GM12878 (cell line): Measurements from ENCODE around the gene GPX7. TPM values are rescaled to one million over a fixed set of nuclear protein-coding genes. Genes with fewer than 3 reads are reported as not detected.

ENCODE experiments used
- ATAC-seq: fragments of 200-7000 bp; cut with Tn5 transposase; 3 replicates; pipeline ENCODE4 v1.9.1; 2020; ENCODE audit warnings: mild to moderate bottlenecking, moderate library complexity
- BruUV-seq: library from RNA; stranded (reverse); fragments of 400-500 nt; replicated peaks from 2 replicates; lab custom pipeline; 2021; lab: Mats Ljungman, UMichigan
- CTCF ChIA-PET: fragments of 300-600 bp; sonication (Branson Sonifier 250); formaldehyde crosslinking; extraction: SDS; loops from one replicate; lab custom pipeline; 2021; ENCODE audit warnings: inconsistent platforms; lab: Yijun Ruan, JAX
- POLR2A ChIA-PET: fragments of 350-600 bp; formaldehyde crosslinking; extraction: SDS; loops from one replicate; lab custom pipeline; 2021; ENCODE audit warnings: inconsistent platforms; lab: Charles Lee
- RAD21 ChIA-PET: fragments of 300-600 bp; sonication (Branson Sonifier 250); formaldehyde crosslinking; loops from one replicate; lab custom pipeline; 2023; ENCODE audit warnings: antibody characterized with exemption; ENCODE audit not compliant: unreplicated experiment; lab: Charles Lee
- SMC1A ChIA-PET: fragments of 300-600 bp; sonication (Branson Sonifier 250); formaldehyde crosslinking; loops from one replicate; lab custom pipeline; 2023; ENCODE audit not compliant: unreplicated experiment, uncharacterized antibody; lab: Charles Lee
- DNase-seq: peaks from one replicate; pipeline ENCODE4 v3.0.0-alpha.2; 2011; ENCODE audit warnings: low read depth, low spot score
- FAIRE-seq: peaks from 3 replicates; lab custom pipeline; 2011; peaks lifted over from hg19 to GRCh38; lab: Jason Lieb, UNC
- H2AFZ ChIP-seq: 2 replicates; pipeline ENCODE4 v1.6.0; 2011; ENCODE audit warnings: low read depth, low read length, control low read depth; ENCODE audit not compliant: control insufficient read depth
- H3K27ac ChIP-seq: 2 replicates; pipeline ENCODE4 v1.5.1; 2011; ENCODE audit warnings: control low read depth; ENCODE audit not compliant: control insufficient read depth, insufficient read depth
- H3K27me3 ChIP-seq, 2 experiments: replicated peaks in 1 of 2; 2 replicates each; pipeline versions ENCODE4 v1.6.0 to v1.6.1; 2011; ENCODE audit warnings: low read length in 1 of 2; ENCODE audit not compliant: control insufficient read depth in 2 of 2, insufficient read depth in 2 of 2
- H3K36me3 ChIP-seq, 2 experiments: 2 replicates each; pipeline ENCODE4 v1.5.1; 2011; ENCODE audit warnings: low read length in 1 of 2; ENCODE audit not compliant: control insufficient read depth in 2 of 2, insufficient read depth in 2 of 2
- H3K4me1 ChIP-seq: 2 replicates; pipeline ENCODE4 v1.6.1; 2011; ENCODE audit warnings: mild to moderate bottlenecking, low read length, moderate library complexity, mixed read lengths; ENCODE audit not compliant: control insufficient read depth, insufficient read depth
- H3K4me2 ChIP-seq: 2 replicates; pipeline ENCODE4 v1.6.0; 2011; ENCODE audit warnings: control low read depth; ENCODE audit not compliant: control insufficient read depth, insufficient read depth
- H3K4me3 ChIP-seq: fragments of 200-600 bp; sonication (generic); 2 replicates; pipeline ENCODE4 v1.5.1; 2016
- H3K79me2 ChIP-seq: 2 replicates; pipeline ENCODE4 v1.6.0; 2011; ENCODE audit warnings: low read length; ENCODE audit not compliant: control insufficient read depth, insufficient read depth
- H3K9ac ChIP-seq: 2 replicates; pipeline ENCODE4 v1.8.0; 2011; ENCODE audit warnings: low read length, control low read depth, mixed read lengths; ENCODE audit not compliant: control insufficient read depth, insufficient read depth
- H3K9me3 ChIP-seq: replicated peaks from 3 replicates; pipeline ENCODE4 v1.5.1; 2011; ENCODE audit warnings: mild to moderate bottlenecking, low read length; ENCODE audit not compliant: control insufficient read depth, insufficient read depth
- H4K20me1 ChIP-seq: 2 replicates; pipeline ENCODE4 v1.6.0; 2011; ENCODE audit not compliant: control insufficient read depth, insufficient read depth
- CHD4 ChIP-seq: fragments of 200-600 bp; sonication (generic); IDR thresholded peaks from 2 replicates; pipeline ENCODE4 v1.6.1; 2016; ENCODE audit warnings: mild to moderate bottlenecking
- FOS ChIP-seq: IDR thresholded peaks from 3 replicates; pipeline ENCODE4 v1.6.1; 2011; ENCODE audit warnings: borderline replicate concordance; ENCODE audit not compliant: insufficient read length; ENCODE audit errors: extremely low read depth
- LARP7 ChIP-seq: fragments of 450-650 bp; IDR thresholded peaks from 2 replicates; pipeline ENCODE4 v1.6.1; 2017; ENCODE audit warnings: mild to moderate bottlenecking
- MAX ChIP-seq: IDR thresholded peaks from 2 replicates; pipeline ENCODE4 v1.6.1; 2012; ENCODE audit warnings: low read depth, low read length, improper control_type of control experiment
- MLLT1 ChIP-seq: fragments of 450-650 bp; IDR thresholded peaks from 2 replicates; pipeline ENCODE4 v1.6.1; 2016; ENCODE audit warnings: mild to moderate bottlenecking
- MYB ChIP-seq: fragments of 150-350 bp; IDR thresholded peaks from 2 replicates; pipeline ENCODE4 v1.6.1; 2014; ENCODE audit warnings: mild to moderate bottlenecking, low read depth, low read length, borderline replicate concordance
- NR2C2 ChIP-seq: IDR thresholded peaks from 2 replicates; pipeline ENCODE4 v1.6.1; 2011; ENCODE audit warnings: borderline replicate concordance, low read depth; ENCODE audit not compliant: control insufficient read depth, insufficient read length
- NR2F1 ChIP-seq: fragments of 450-650 bp; conservative IDR thresholded peaks from 2 replicates; pipeline ENCODE4 v1.6.1; 2017; ENCODE audit warnings: mild to moderate bottlenecking
- POLR2AphosphoS5 ChIP-seq: IDR thresholded peaks from 2 replicates; pipeline ENCODE4 v1.6.1; 2011; ENCODE audit warnings: mild to moderate bottlenecking, low read length, inconsistent platforms
- SUPT20H ChIP-seq: IDR thresholded peaks from 2 replicates; pipeline ENCODE4 v1.6.1; 2011; ENCODE audit warnings: low read depth, mild to moderate bottlenecking, low read length, moderate library complexity, borderline replicate concordance; ENCODE audit not compliant: control insufficient read depth
- TCF12 ChIP-seq: IDR thresholded peaks from 2 replicates; pipeline ENCODE4 v1.6.1; 2011; ENCODE audit warnings: low read depth, mild to moderate bottlenecking, low read length
- TCF3 ChIP-seq: IDR thresholded peaks from 2 replicates; pipeline ENCODE4 v1.6.1; 2012; ENCODE audit warnings: low read depth, mild to moderate bottlenecking, low read length, borderline replicate concordance; ENCODE audit not compliant: insufficient read depth
- USF1 ChIP-seq: IDR thresholded peaks from 2 replicates; pipeline ENCODE4 v1.6.1; 2011; ENCODE audit warnings: borderline replicate concordance, low read depth, mild to moderate bottlenecking, moderate library complexity, mixed read lengths, low read length; ENCODE audit not compliant: insufficient read depth; ENCODE audit errors: extremely low read length
- ZNF274 ChIP-seq: IDR thresholded peaks from one replicate; pipeline ENCODE4 v1.8.0; 2011; ENCODE audit not compliant: insufficient read length, insufficient read depth
- ZNF384 ChIP-seq: IDR thresholded peaks from 2 replicates; pipeline ENCODE4 v1.6.1; 2012; ENCODE audit warnings: low read depth, mild to moderate bottlenecking, low read length, improper control_type of control experiment, borderline replicate concordance
- WGBS: methylation state at CpG from one replicate; pipeline ENCODE4 v1.1.6; 2016; ENCODE audit warnings: low lambda C conversion rate; ENCODE audit not compliant: insufficient replicate concordance, insufficient coverage; ENCODE audit errors: missing lambda C conversion rate; 5-methylcytosine and 5-hydroxymethylcytosine counted together
- in situ Hi-C: fragments of 300-500 bp; cut with MboI; formaldehyde crosslinking; loops from 9 replicates; pipeline ENCODE4 v1.14.3; 2018; ENCODE audit warnings: mixed read lengths
- intact Hi-C: fragments of 100-400 bp; cut with micrococcal nuclease; formaldehyde crosslinking; loops from one replicate; pipeline ENCODE4 v1.14.2; 2022; ENCODE audit not compliant: unreplicated experiment
- polyA plus RNA-seq, 11 experiments: library from polyadenylated mRNA; depleted of rRNA in 4 of 11; unstranded in 6 of 11; stranded (reverse) in 5 of 11; fragments of >200 nt; fragmentation: Nextera tagmentation in 4 of 11; fragmentation: Illumina TruSeq in 1 of 11; extraction: Ambion mirVana in 4 of 11; extraction: Trizol in 1 of 11; gene quantifications; 1 replicate in 1 of 11; 2 replicates in 10 of 11; pipeline versions ENCODE4 v1.2.1 to v1.2.3, GENCODE V29; 2011 to 2016; ENCODE audit warnings: inconsistent platforms in 2 of 11, missing spikeins in 2 of 11, low read depth in 1 of 11
- total RNA-seq, 4 experiments: library from RNA; depleted of rRNA in 3 of 4; stranded (reverse); fragments of >200 nt in 3 of 4; fragmentation: Illumina TruSeq in 1 of 4; extraction: Trizol in 1 of 4; gene quantifications; 2 replicates each; pipeline versions ENCODE4 v1.2.1 to v1.2.3, GENCODE V29; 2013 to 2021
- TF ChIP-seq, protein P1 (sequence below): fragments of 450-650 bp; IDR thresholded peaks from 2 replicates; pipeline ENCODE4 v1.6.1; 2017; ENCODE audit warnings: low read depth, mild to moderate bottlenecking, moderate library complexity

Gene GPX7
- total and polyA plus RNA-seq, 10 of the 15 experiments (the other 5 are each of a cell fraction or from before 2014, with no cell fraction given) = 1.9 to 4.2 (median 2.5) TPM; not detected in 1

DNA sequence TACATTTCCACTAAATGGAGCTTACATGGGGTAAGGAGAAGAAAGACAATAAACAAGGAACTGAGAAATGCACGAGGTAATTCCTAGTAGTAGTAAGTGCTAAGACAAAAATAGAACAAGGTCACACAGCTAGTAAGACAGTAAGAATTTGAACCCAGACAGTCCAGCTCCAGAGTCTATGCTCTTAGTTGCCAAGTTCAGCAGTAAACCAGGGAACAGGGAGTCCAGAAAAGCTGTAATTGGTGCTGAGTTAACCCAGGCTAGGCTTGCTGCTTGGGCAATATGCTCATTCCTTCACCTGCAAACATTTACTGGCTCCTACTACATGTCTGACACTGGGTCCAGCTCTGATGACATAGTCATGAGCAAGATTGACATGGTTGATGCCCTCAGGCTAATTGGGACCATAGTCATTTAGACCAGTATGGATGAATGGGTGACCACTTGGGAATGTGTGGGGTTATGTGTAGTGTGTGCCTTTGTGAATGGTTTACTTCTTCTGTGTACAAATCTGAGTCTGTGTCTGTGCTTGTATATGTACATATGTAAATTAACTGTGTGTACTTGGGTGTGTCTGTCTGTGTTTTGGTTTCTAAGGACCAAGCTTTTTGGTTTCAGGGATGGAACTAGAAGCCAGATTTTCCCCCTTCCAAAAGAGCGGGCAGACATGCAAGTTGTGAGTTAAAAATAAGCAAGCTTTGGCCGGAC is 2.0 kb downstream of the GPX7 start:
- 0 out of 2 replicates have a peak overlapping the region, but pooled peaks have one; percentile 10 for H3K9ac ChIP-seq
- 67% methylated on average over 3 of the region's 3 CpGs for WGBS
- TF ChIP-seq POLR2AphosphoS5 = no peak
- no peak for TF ChIP-seq MLLT1
- TF ChIP-seq NR2C2 = no peak
- no peak for TF ChIP-seq ZNF274
- TF ChIP-seq ZNF384 = no peak
- no peak for TF ChIP-seq USF1
- no peak for TF ChIP-seq FOS
- TF ChIP-seq NR2F1 = 0 out of 2 replicates have a peak, but pooled peaks have one; percentile 37
- TF ChIP-seq CHD4 = no peak
- no peak for TF ChIP-seq MYB
- TF ChIP-seq TCF12 = no peak
- no peak for TF ChIP-seq MAX
- no peak for TF ChIP-seq LARP7
- TF ChIP-seq, protein P1, sequence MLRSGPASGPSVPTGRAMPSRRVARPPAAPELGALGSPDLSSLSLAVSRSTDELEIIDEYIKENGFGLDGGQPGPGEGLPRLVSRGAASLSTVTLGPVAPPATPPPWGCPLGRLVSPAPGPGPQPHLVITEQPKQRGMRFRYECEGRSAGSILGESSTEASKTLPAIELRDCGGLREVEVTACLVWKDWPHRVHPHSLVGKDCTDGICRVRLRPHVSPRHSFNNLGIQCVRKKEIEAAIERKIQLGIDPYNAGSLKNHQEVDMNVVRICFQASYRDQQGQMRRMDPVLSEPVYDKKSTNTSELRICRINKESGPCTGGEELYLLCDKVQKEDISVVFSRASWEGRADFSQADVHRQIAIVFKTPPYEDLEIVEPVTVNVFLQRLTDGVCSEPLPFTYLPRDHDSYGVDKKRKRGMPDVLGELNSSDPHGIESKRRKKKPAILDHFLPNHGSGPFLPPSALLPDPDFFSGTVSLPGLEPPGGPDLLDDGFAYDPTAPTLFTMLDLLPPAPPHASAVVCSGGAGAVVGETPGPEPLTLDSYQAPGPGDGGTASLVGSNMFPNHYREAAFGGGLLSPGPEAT = 0 out of 2 replicates have a peak, but pooled peaks have one; percentile 30
- TF ChIP-seq SUPT20H = no peak
- TF ChIP-seq TCF3 = no peak

More for the DNA sequence above, 2.0 kb downstream of the GPX7 start:
- Histone ChIP-seq H2AFZ (no peak overlapping the region), H3K27me3 (peaks cover 1 to 4% of the 10 kb centered on the region in 2 experiments; a peak in 2 of 4 replicates), H3K9me3 (no peaks in the 10 kb centered on the region), H3K27ac (no peak overlapping the region), H3K79me2 (no peaks in the 10 kb centered on the region), H4K20me1 (no peaks in the 10 kb centered on the region), H3K4me2 (peak overlapping the region; percentile 73), H3K4me1 (peaks cover 24% of the 10 kb centered on the region), H3K36me3 (no peaks in the 10 kb centered on the region), H3K4me3 (no peak overlapping the region)
- CTCF ChIA-PET = interaction anchor here (0.7 to 1.7 kb wide), 3 partner anchors 9 to 34 kb away, joined by 3 to 6 read pairs (median 4); no protein-coding TSS in a partner anchor
- RAD21 ChIA-PET = interaction anchor here (0.8 to 2.0 kb wide), 5 partner anchors 11 to 56 kb away, joined by 3 to 6 read pairs (median 3); partner anchors contain the start of gene TUT4
- intact Hi-C loops (no loop called here), in situ Hi-C loops (no loop called here)
- DNase-seq (no peak), FAIRE-seq (no peak), ATAC-seq (peak; percentile 50)
- POLR2A ChIA-PET = interaction anchor here (0.6 to 1.2 kb wide), 2 partner anchors 38 to 55 kb away, joined by 3 read pairs; no protein-coding TSS in a partner anchor
- no TSS peak for BruUV-seq
- SMC1A ChIA-PET = interaction anchor here (1.1 to 2.3 kb wide), 10 partner anchors 11 to 82 kb away, joined by 3 to 13 read pairs (median 5); partner anchors contain the start of gene SHISAL2A
